Neuronal stem cell (in vitro differentiated cells): ENCODE measurements around the gene IBTK.
A peak's percentile ranks its signal among the peaks of the same experiment; 100 is the strongest.

Experiments used
- DNase-seq: peaks from one replicate; pipeline ENCODE4 v3.0.0-alpha.2; 2013; ENCODE audit warnings: low spot score
- H2AFZ ChIP-seq: one replicate; pipeline ENCODE4 v1.6.1; 2013; ENCODE audit warnings: mild to moderate bottlenecking, low read length, inconsistent platforms
- H2AK5ac ChIP-seq: 2 replicates; pipeline ENCODE4 v1.6.1; 2013; ENCODE audit warnings: low read depth, mild to moderate bottlenecking, inconsistent platforms, low read length, moderate library complexity, mixed read lengths
- H2BK120ac ChIP-seq: 2 replicates; pipeline ENCODE4 v1.6.1; 2013; ENCODE audit warnings: low read depth, mild to moderate bottlenecking, inconsistent platforms, low read length, moderate library complexity, mixed read lengths
- H2BK12ac ChIP-seq: one replicate; pipeline ENCODE4 v1.6.1; 2013; ENCODE audit warnings: low read length, inconsistent platforms
- H2BK15ac ChIP-seq: 2 replicates; pipeline ENCODE4 v1.6.1; 2013; ENCODE audit warnings: mild to moderate bottlenecking, low read length, inconsistent platforms, mixed read lengths
- H2BK5ac ChIP-seq: one replicate; pipeline ENCODE4 v1.6.1; 2013; ENCODE audit warnings: inconsistent platforms, mild to moderate bottlenecking, low read length, moderate library complexity
- H3K14ac ChIP-seq: one replicate; pipeline ENCODE4 v1.6.1; 2013; ENCODE audit warnings: low read length, inconsistent platforms
- H3K18ac ChIP-seq: 2 replicates; pipeline ENCODE4 v1.6.1; 2013; ENCODE audit warnings: low read length, inconsistent platforms
- H3K23ac ChIP-seq: 2 replicates; pipeline ENCODE4 v1.6.1; 2013; ENCODE audit warnings: low read depth, mild to moderate bottlenecking, mixed read lengths, low read length, inconsistent platforms; ENCODE audit not compliant: poor library complexity
- H3K27ac ChIP-seq: replicated peaks from 3 replicates; pipeline ENCODE4 v1.5.1; 2013; ENCODE audit warnings: low read length, inconsistent platforms
- H3K27me3 ChIP-seq, 3 experiments: 2 replicates each; pipeline ENCODE4 v1.6.1; 2013; ENCODE audit warnings: low read length in 3 of 3, mild to moderate bottlenecking in 2 of 3, inconsistent platforms in 1 of 3, low read depth in 1 of 3, mixed read lengths in 1 of 3, moderate library complexity in 1 of 3; ENCODE audit not compliant: control insufficient read depth in 3 of 3, insufficient read depth in 3 of 3
- H3K36me3 ChIP-seq, 2 donors: replicated peaks in 1 of 2; 2 replicates each; pipeline ENCODE4 v1.6.1; 2013; ENCODE audit warnings: low read length in 2 of 2; ENCODE audit not compliant: control insufficient read depth in 2 of 2, insufficient read depth in 2 of 2
- H3K4ac ChIP-seq: 2 replicates; pipeline ENCODE4 v1.6.1; 2013; ENCODE audit warnings: inconsistent platforms, mild to moderate bottlenecking, low read length, moderate library complexity
- H3K4me1 ChIP-seq, 2 donors: 1 replicate in 1 of 2; 2 replicates in 1 of 2; pipeline ENCODE4 v1.6.1; 2013; ENCODE audit warnings: low read length in 2 of 2, low read depth in 1 of 2; ENCODE audit not compliant: control insufficient read depth in 2 of 2, insufficient read depth in 1 of 2
- H3K4me2 ChIP-seq: one replicate; pipeline ENCODE4 v1.6.1; 2013; ENCODE audit warnings: mild to moderate bottlenecking, low read length, inconsistent platforms; ENCODE audit not compliant: insufficient read depth, poor library complexity, severe bottlenecking
- H3K4me3 ChIP-seq, 2 donors: 2 replicates each; pipeline ENCODE4 v1.5.1; 2013; ENCODE audit warnings: low read length in 2 of 2, mild to moderate bottlenecking in 2 of 2, inconsistent platforms in 1 of 2, moderate library complexity in 1 of 2
- H3K79me1 ChIP-seq: one replicate; pipeline ENCODE4 v1.6.1; 2013; ENCODE audit warnings: low read depth, mild to moderate bottlenecking, inconsistent platforms, low read length, moderate library complexity
- H3K9ac ChIP-seq: one replicate; pipeline ENCODE4 v1.6.1; 2013; ENCODE audit warnings: mild to moderate bottlenecking, low read depth, low read length, inconsistent platforms; ENCODE audit not compliant: poor library complexity
- H3K9me3 ChIP-seq, 2 donors: replicated peaks in 1 of 2; 2 replicates each; pipeline versions ENCODE3 to v1.6.1; 2013; ENCODE audit warnings: low read length in 2 of 2, mild to moderate bottlenecking in 2 of 2, inconsistent platforms in 1 of 2, low read depth in 1 of 2, mixed read lengths in 1 of 2, moderate library complexity in 1 of 2; ENCODE audit not compliant: control insufficient read depth in 2 of 2, insufficient read depth in 1 of 2
- H4K8ac ChIP-seq: one replicate; pipeline ENCODE4 v1.6.1; 2013; ENCODE audit warnings: low read depth, mild to moderate bottlenecking, inconsistent platforms, low read length, moderate library complexity
- H4K91ac ChIP-seq: one replicate; pipeline ENCODE4 v1.6.1; 2013; ENCODE audit warnings: low read length, low read depth, mild to moderate bottlenecking, inconsistent platforms; ENCODE audit not compliant: poor library complexity
- WGBS, 2 donors: extraction: QIAGEN DNeasy Blood & Tissue Kit; methylation state at CpG; one replicate each; pipeline ENCODE4 v1.1.7; 2013; ENCODE audit warnings: missing lambda C conversion rate in 2 of 2, mixed read lengths in 1 of 2; ENCODE audit not compliant: insufficient read length in 2 of 2, insufficient replicate concordance in 1 of 2; ENCODE audit errors: extremely low coverage in 2 of 2; 5-methylcytosine and 5-hydroxymethylcytosine counted together

IBTK gene

DNA sequence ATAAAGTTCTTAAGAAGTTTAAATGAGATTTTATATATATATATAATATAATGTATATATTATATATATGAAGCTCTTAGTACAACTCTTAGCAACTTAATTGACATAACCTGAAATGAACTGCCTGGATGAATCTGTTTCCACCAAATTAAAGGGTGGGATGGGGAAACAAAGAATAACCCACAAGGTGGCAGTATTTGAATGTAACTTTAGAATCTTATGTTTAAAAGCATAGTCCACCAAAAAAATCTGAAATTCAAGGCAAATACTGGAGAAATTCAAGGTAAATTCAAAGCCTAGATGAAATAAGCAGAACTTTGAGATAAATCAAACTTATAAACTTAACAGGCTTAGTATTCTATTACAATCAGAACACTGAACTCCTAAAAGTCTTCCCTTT is 4.4 kb upstream of the IBTK start:
- Histone ChIP-seq H2BK120ac (no peak overlapping the region), H4K91ac (no peak overlapping the region), H3K4me2 (no peak overlapping the region), H3K36me3 (no peaks in the 10 kb centered on the region), H3K4me3 (no peak overlapping the region), H3K4me1 (peaks cover 6 to 7% of the 10 kb centered on the region in 2 donors), H2AK5ac (no peak overlapping the region), H3K27ac (no peak overlapping the region), H3K9ac (no peak overlapping the region), H3K79me1 (no peaks in the 10 kb centered on the region), H2BK15ac (no peak overlapping the region), H3K18ac (no peak overlapping the region), H2BK5ac (no peak overlapping the region), H3K23ac (no peak overlapping the region), H3K27me3 (no peaks in the 10 kb centered on the region), H2BK12ac (no peak overlapping the region), H3K14ac (no peak overlapping the region), H3K4ac (no peak overlapping the region), H2AFZ (no peak overlapping the region), H4K8ac (no peak overlapping the region), H3K9me3 (no peaks in the 10 kb centered on the region)
- no peak for DNase-seq

DNA sequence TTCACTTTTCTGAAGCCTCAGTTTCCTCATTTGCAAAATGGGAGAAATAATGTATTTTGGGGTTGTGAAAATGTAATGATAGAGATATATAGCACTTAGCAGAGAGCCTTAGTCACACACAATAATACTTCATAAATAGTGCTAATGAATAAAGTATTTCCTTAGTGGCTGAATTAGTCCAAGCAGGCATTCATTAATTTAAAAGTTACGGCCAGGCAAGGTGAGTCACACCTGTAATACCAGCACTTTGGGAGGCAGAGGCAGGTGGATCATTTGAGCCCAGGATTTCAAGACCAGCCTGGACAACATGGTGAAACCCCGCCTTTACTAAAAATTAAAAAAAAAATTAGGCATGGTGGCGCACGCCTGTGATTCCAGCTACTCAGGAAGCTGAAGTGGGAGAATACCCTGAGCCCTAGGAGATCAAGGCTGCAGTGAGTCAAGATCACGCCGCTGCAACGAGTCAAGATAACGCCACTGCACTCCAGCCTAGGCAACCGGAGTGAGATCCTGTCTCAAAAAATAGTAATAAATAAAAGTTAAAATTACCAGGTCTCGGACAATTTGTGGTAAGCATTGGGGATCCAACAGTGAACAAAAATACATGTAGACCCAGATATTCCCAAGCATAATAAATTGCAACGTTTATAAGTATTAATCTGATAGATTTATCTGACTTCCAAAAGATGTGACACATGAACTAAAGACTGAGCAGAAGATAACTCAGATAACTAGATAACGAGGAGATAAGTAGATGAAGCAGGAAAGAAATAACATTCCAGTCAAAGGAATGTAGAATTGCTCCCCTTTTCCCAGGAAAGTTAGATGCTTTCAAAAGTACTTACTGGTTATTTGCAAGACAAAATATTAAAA is 2.1 kb upstream of the IBTK start:
- no peak overlapping the region for H2AK5ac ChIP-seq

GRCh38 chr6:82248273-82248735 is 760 bp upstream of the IBTK start:
- no peak for DNase-seq
- Histone ChIP-seq H2BK15ac (no peak overlapping the region), H2AFZ (peak overlapping the region; percentile 92), H3K23ac (no peak overlapping the region), H3K36me3 (peaks cover 0 to 23% of the 10 kb centered on the region in 2 donors), H3K4me3 (peak overlapping the region; percentile 65 to 93), H4K91ac (no peak overlapping the region), H3K9me3 (peaks cover 0 to 3% of the 10 kb centered on the region in 2 donors), H2BK120ac (no peak overlapping the region), H2BK12ac (no peak overlapping the region), H3K14ac (peak overlapping the region; percentile 31), H4K8ac (no peak overlapping the region), H3K4me2 (peak overlapping the region; percentile 81), H3K27me3 (no peaks in the 10 kb centered on the region), H3K4ac (no peak overlapping the region), H3K4me1 (peaks cover 3 to 7% of the 10 kb centered on the region in 2 donors), H3K18ac (no peak overlapping the region), H3K79me1 (no peaks in the 10 kb centered on the region), H2AK5ac (no peak overlapping the region), H3K27ac (no peak overlapping the region), H3K9ac (no peak overlapping the region), H2BK5ac (no peak overlapping the region)
- no CpG with 5 or more reads among the region's 10 CpGs for WGBS, 2 donors

More for the DNA sequence above, 2.1 kb upstream of the IBTK start:
- Histone ChIP-seq H3K4me3 (no peak overlapping the region), H3K9ac (no peak overlapping the region), H2BK5ac (no peak overlapping the region), H4K91ac (no peak overlapping the region), H3K36me3 (peaks cover 0 to 11% of the 10 kb centered on the region in 2 donors), H3K14ac (no peak overlapping the region), H2AFZ (no peak overlapping the region), H2BK12ac (no peak overlapping the region), H3K18ac (no peak overlapping the region), H3K4me2 (no peak overlapping the region), H3K9me3 (no peaks in the 10 kb centered on the region), H3K79me1 (no peaks in the 10 kb centered on the region), H2BK15ac (no peak overlapping the region), H3K27ac (no peak overlapping the region), H2BK120ac (no peak overlapping the region), H4K8ac (no peak overlapping the region), H3K4me1 (peaks cover 3 to 7% of the 10 kb centered on the region in 2 donors), H3K4ac (no peak overlapping the region), H3K27me3 (no peaks in the 10 kb centered on the region), H3K23ac (no peak overlapping the region)
- WGBS, 2 donors = no CpG with 5 or more reads among the region's 12 CpGs
- DNase-seq = no peak

GRCh38 chr6:82246802-82247504 is 591 bp downstream of the IBTK start:
- Histone ChIP-seq H4K91ac (no peak overlapping the region), H3K9ac (peak overlapping the region; percentile 91), H3K9me3 (peaks cover 0 to 5% of the 10 kb centered on the region in 2 donors), H2BK15ac (no peak overlapping the region), H3K4me1 (peaks cover 3 to 7% of the 10 kb centered on the region in 2 donors), H3K14ac (no peak overlapping the region), H3K27me3 (no peaks in the 10 kb centered on the region), H3K79me1 (no peaks in the 10 kb centered on the region), H3K36me3 (peaks cover 0 to 24% of the 10 kb centered on the region in 2 donors), H3K4me2 (peak overlapping the region; percentile 85), H3K23ac (peak overlapping the region; percentile 49), H2AK5ac (no peak overlapping the region), H4K8ac (no peak overlapping the region), H2BK12ac (no peak overlapping the region), H2BK5ac (peak overlapping the region; percentile 75), H3K4me3 (peak overlapping the region; percentile 65 to 93), H2BK120ac (no peak overlapping the region), H3K4ac (no peak overlapping the region), H2AFZ (peak overlapping the region; percentile 92), H3K27ac (peak overlapping the region; percentile 87), H3K18ac (peak overlapping the region; percentile 96)
- peak; percentile 58 for DNase-seq
- no CpG with 5 or more reads among the region's 32 CpGs for whole genome bisulfite sequencing, 2 donors
